ENCODE data around the gene NCBP2.
A peak's percentile ranks its signal among the peaks of the same experiment; 100 is the strongest.

The NCBP2 gene

DNA sequence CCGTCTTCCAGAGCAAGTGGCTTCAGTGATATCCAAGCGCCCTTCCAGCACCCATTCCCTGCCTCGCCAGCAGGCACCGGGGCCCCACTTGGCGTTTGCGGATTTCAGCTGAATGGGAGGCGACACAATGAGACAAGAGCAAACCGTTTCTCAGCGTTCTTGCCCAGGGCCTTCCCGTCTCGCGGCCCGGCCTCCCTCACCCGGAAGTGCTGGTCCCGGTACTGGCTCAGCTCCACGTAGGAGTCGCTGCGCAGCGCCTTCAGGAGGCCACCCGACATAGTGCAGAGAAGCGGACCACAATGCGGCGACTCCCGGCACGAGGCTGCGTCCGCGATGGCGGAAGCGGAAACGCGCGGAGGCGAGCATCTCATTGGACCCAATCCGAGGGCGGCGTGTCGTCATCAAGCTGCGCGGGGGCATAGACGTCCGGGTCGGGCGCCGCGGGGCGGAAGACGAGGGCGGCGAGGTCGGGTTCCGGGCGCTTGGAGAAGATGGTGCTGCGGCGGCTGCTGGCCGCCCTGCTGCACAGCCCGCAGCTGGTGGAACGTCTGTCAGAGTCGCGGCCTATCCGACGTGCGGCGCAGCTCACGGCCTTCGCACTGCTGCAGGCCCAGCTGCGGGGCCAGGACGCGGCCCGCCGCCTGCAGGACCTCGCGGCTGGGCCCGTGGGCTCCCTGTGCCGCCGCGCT lies at the start of gene NCBP2:
TSS of gene NCBP2 (minus strand) at position 303 of the 689 bp plus-strand sequence. CDS start at position 278, 25 bp downstream.
- peak; percentile 97 for DNase-seq (ENCODE audit: low spot score)

DNA sequence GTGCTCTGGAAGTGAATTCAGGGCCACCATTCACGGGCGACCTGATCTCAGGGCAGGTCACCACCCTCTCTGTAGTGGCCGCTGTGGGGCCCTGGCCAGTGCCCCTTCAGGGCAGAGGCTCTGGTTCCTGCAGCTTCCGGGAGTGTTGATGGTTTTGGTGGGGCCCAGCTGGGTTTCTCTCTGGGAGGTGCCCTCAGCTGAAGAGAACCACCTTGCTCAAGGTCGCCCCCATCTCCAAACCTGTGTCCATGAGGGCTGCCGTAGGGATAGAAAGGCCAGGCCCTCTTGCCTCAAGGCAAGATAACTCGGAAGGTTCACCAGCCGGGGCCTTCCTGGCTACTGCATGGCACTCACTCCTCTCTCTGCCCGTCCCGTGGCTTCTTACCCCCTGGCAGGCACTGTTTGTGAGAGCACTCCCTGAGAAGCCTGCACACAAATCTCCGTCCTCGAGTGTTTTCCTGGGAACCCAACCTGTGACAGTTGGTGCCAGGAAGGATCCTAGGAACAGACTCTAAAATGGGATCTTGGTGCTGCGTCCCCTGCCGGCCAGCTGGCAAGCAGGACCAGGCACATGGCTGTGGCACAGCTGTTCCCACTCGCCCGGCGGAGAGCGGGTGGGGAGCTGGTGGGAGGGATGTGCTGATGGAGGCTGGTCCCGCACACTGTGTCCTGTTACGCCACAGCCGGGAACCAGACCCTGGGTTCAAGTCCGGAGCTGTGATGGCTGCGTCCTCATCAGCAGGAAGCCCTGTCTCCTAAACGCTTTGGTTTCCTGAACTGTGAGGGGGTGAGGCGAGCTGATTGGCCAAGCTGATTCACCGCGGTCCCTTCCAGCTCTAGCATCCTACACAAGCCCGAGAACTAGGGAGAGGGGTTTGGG lies 49.5 kb upstream of the NCBP2 start:
- DNase-seq (ENCODE audit: low spot score) = no peak

DNA sequence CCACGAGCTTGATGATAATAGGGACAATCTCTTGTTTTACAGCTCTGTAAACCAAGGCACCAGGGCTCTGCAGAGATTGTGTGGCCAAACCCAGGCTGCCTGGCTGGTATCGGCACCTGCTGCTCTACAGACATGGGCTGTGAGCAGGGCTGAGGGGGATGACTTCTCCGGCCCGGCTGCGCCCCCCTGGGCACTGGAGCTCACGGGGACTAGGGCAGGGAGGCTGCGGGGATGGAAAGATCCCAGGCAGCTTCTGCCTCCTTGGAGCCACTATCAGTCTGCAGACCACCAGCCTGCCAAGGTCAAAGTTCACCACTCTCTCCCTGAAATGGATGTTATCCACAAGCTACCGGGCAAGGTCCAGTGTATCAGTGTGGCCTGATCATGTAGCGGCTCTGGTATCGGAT lies 48.3 kb upstream of the NCBP2 start:
- DNase-seq (ENCODE audit: low spot score) = no peak

DNA sequence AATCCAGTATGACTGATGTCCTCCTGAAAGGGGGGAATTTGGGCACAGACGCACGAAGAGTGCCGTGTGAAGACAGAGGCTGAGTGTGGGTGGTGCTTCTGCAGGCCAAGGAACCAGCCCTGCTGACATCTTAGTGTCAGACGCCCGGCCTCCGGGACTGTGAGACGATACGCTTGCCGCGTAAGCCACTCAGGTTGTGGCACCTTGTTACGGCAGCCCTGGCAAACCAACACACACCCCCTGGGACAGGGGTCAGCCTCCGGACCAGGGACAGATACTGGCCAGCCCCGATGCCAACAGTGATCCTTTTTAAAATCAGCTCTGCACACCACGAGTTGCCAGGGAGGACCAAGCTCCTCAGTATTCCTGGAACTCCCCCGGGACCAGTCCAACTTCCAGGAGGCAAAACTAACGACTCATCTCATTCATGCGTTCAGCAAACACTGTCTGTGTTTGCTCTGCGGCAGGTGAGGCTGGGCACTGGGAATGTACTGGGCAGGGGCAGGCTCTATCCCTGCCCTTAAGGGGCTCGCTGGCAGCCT lies 47.5 kb upstream of the NCBP2 start:
- no peak for DNase-seq (ENCODE audit: low spot score)

DNA sequence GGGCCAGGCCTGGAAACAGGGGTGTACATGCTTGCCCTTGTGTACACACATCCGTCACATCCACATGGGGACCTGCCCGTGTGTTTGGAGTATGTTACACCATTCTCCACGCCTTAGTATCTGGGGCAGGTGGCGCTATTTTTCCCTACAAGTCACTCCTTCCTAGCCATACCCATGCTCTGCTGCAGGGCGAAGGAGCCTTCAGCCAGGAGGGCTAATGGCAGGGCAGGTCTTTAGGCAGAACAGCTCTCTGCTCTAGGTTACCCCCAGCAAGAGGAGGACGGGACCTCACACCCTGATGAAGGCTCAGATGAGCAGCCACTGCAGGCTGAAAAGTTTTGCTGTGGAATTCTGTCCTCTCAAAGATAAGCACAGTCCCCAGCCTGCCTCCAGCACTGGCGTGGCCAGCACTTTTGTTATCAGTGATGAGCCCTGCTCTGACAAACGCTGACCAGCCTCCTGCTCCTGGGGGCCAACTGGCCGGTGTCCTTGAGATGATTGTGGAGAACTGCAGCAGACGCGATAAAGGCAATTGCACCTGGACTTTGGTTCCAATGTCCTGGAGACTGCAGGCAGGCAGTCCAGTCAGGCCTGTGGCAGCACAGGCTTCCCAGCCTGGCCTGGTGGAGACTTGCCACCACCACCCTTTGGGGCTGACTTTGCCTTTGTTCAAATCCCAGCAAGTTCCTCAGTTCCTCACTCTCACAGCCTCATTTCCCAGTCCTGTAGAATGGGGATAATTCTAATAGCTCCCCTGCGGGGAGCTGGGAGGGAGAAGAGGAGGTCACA lies 46.1 kb upstream of the NCBP2 start:
- DNase-seq (ENCODE audit: low spot score) = no peak

DNA sequence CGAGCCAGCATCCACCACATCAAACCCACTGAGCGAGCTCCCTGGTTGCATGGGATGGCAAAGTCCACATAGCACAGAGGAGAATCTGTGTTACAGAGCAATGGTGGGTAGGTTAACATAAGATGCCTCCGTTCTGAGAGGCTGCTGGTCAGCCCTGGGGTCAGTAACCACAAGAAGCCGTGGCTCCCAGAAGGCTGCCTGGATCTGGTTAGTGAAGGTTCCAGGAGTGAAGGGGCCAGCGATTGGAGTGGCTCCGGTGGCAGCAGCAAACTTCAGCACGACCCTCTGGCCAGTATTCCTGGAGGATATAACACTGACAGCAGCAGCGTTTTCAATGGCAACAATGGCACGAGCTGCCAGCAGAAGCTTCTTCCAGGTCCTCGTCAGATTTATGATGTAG lies 44.7 kb upstream of the NCBP2 start:
- DNase-seq (ENCODE audit: low spot score) = no peak

DNA sequence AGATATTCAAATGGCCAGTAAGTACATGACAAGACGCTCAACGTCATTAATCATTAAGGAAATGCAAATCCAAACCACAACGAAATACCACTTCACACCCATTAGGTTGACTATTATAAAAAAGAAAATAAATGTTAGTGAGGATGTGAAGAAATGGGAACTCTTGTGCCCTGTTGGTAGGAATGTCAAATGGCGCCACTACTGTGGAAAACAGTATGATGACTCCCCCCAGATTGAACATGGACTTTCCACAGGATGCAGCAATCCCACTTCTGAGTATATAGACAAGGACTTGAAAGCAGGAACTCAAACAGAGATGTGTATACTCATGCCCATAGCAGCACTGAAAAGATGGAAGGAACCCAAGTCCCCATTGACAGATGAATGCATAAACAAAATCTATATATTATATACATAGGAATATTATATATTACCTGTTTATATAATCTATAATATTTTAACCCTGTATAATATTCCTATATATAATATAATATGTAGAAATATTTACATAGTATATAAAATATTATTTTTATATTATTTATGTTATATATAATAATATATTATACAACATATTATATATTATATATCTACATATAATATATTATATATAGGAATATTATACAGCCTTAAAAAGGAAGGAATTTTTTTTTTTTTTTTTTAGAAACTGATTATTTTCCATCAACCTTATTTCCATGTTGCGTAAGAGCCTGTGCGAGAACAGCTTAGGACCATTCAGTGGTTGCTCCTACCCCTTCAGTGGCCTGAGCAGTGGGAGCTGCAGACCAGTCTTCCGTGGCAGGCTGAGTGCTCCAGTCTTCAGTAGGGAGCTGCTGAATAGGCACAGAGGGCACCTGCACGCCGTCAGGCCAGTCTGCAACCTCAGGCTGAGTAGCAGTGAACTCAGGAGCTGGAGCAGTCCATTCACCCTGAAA lies 43.9 kb upstream of the NCBP2 start:
- no peak for DNase-seq (ENCODE audit: low spot score)

DNA sequence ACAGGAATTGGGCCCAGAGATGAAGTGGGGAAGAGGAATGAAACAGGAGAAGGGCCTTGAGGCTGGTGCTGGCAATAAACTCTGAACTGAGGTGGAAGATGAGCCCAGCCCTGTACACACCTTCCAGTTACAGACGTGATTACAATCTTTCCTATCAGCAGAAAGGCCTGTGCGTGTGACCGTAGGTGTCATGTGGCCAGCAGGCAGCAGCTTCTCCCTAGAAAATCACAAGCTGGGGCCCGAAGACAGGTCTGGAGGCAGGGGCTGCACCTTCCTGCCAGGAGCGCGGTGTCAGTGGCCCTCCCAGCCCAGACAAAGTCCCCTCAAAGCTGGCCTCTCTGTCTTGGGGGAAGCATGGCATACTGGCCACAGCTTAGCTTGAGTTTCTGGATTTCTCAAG lies 43.0 kb upstream of the NCBP2 start:
- no peak for DNase-seq (ENCODE audit: low spot score)

DNA sequence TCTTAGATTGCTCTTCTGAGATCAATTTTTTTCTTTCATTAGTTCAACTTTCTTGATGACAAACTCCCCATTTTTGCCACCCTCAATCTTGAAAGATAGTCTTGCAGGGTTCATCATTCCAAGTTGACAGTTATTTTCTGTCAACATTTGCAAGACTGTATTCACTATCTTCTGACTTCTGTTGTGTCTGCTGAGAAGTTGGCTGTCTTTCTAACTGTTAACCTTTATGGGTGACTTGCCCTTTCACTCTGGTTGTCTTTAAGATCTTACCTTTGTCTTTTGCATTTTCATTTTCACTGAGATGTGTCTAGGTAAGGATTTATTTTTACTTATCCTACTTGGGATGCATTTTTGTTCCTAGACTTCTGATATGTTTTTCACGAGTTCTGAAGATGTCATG lies 40.9 kb upstream of the NCBP2 start:
- no peak for DNase-seq (ENCODE audit: low spot score)

DNA sequence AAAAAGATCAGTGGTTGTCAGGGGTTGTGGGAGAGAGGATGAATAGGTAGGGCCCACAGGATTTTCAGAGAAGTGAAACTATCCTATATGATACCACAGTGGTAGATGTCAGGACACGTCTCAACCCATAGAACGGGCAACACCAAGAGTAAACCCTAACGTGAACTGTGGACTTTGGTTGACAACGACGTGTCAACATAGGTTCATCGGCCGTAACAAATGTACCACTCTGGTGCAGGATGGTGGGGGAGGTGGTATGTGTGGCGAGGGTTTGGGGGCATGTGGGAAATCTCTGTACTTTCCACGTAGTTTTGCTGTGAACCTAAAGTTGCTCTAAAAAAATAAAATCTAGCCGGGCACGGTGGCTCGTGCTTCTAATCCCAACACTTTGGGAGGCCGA lies 39.3 kb upstream of the NCBP2 start:
- DNase-seq (ENCODE audit: low spot score) = no peak

DNA sequence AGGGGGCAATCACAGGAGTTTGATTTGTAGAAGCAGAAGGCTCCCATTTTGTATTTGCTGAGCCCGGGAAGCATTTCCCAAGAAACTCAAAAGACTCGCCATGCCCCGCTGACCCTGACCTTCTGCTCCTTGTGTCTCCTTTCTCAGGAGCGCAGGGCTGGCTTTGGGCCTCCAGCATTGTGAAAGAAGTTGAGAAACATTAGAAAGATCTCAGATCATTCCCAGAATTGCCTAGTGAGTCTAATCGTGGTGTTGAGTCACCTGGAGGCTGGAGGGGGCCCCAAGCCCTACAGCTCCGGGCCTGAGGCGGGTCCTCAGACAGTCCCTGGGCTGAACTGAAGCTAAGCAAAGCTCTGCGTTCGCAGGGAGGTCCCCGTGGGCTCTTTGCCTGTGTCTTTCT lies 37.2 kb upstream of the NCBP2 start:
- no peak for DNase-seq (ENCODE audit: low spot score)

DNA sequence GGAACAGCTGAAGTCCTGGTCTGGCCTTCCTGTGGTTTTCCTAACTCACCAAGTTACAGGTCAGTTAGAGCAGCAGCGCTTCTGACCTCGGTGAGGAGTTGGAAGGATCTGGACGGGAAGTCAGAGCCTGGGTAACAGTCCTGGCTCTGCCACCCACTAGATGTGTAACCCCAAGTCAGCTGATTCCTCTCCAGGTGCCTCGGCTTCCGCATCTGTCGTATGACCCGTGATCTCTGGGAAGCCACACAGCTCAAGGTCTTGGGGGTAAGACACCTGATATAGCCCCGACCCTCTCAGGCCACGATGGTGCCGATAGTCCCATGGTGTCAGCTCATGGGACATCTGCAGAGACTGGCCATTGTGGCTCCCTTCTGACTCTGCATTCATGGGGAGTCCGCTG lies 34.6 kb upstream of the NCBP2 start:
- DNase-seq (ENCODE audit: low spot score) = no peak

DNA sequence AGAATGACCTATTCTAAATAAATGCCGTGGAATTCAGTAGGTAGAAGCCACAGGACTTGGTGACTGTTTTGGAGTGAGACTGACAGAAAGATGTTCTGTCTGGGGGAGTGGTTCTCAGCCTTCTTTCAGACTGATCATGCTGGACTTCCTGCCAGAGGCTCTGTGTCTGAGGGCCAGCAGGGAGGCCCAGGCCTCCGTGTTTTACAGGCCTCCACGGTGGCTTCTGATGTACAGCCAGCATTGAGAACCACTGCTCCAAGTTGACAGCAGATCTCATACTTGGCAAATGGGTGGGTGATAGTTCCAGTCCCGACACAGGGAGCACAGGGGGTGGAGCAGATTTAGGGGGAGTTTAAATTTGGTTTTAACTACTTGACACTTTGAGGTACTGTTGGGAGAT lies 33.0 kb upstream of the NCBP2 start:
- DNase-seq (ENCODE audit: low spot score) = no peak

DNA sequence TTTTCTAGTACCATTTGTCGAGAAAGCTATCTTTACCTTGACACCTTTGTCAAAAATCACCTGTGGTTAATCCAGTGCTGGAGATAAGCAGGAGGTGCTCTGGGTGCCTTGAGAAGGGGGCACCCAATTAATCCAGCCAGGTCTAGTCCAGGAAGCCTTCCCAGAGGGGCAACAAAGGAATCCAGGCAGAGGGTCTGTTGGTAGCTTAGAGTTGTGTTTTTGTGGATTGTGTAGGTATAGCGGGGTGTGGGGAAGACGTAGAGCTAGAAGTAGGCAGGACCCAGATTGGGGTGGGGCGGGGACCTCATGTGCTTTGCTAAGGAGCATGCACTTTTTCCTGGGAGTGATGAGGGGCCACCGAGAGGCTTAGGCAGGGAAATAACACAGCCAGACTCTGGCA lies 32.3 kb upstream of the NCBP2 start:
- DNase-seq (ENCODE audit: low spot score) = no peak

DNA sequence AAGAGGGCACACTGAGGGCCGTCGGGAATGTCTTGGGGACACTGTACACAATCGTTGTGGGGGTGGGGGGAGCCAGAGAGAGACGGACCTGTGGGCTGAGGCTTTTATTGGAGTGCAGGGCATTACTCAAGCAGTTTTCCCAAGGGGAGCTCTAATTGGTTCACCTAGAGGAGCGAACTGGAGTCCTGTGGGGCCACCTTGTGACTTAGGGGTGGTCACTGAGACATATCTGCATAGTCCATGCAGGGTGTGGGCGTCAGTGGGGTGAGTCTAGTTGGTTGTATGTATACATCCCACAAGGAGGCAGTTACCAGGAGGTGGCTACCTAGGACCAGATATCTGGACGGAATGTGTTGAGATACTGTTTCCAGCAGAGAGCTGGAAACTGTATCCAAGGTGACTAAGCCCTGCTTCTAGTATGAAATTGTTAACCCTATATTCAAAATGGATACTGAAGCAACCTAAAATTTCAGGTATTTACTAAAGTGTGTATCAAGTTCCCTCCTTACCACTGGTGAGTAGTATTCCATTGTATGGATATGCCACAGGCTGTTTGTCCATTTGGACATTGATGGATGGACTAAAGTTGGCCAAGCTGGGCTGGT lies 28.9 kb upstream of the NCBP2 start:
- DNase-seq (ENCODE audit: low spot score) = no peak

DNA sequence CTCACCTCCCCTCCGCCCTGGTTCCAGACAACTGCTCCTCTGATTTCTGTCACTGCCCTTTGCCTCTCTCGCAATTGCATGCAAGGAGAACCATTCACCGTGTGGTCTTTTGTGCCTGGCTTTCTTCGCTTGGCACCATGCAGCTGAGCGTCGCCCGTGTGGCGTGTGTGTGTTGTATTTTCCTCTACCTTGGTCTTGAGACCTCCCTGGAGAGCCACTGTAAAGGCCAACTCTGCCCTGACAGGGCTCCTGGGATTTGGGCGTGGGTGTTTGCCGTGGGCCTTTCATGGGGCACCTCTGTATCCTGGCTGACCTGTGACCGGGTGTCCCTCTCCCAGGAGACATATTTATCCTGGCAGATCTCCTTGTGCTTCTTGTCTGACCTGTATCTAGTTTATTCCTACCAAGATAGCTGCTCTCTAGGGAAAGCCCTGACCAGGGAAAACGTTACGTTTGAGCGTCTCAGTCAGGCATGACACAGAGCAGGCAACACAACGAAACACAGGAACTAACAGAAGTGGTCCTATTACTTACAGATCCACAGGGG lies 28.3 kb upstream of the NCBP2 start:
- no peak for DNase-seq (ENCODE audit: low spot score)

DNA sequence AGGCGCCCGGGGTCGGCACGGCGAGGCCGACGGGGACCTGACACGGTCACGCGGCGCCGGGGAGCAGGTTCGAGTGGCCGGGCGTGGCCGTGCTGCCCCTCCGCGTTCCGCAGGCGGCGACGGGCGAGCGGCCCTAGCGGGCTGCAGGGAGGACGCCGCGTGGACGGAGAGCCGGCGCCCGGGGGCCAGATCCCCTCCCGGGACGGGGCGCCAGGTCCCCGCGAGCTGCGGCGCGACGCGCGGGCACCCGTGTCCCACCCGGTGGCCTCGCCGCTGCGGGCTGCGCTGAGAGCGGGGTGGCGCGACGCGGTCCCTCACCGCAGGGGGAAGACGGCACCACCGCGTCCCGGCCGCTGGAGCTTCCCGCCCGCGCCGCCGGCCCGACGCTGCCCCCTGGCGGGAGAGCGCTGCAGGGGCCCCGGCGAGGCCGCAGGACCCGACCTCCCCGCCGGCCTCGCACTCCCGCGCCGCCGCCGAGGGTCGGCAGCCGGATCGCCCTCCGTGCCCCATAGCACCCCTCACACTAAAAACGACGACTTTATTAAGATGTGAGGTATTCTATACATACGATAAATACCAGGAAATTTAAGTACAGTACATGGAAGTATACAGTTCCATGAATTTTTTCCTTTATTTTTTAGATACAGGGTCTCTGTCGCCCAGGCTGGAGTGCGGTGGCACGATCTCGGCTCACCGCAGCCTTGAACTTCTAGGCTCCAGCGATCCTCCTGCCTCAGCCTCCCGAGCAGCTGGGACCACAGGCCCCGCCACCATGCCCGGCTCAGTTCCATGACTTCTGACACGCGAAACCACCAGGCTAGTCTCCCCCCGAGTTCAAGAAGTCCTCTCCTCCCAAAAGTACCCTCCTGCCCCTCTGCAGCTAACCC lies 27.6 kb upstream of the NCBP2 start:
- DNase-seq (ENCODE audit: low spot score) = peak; percentile 93

DNA sequence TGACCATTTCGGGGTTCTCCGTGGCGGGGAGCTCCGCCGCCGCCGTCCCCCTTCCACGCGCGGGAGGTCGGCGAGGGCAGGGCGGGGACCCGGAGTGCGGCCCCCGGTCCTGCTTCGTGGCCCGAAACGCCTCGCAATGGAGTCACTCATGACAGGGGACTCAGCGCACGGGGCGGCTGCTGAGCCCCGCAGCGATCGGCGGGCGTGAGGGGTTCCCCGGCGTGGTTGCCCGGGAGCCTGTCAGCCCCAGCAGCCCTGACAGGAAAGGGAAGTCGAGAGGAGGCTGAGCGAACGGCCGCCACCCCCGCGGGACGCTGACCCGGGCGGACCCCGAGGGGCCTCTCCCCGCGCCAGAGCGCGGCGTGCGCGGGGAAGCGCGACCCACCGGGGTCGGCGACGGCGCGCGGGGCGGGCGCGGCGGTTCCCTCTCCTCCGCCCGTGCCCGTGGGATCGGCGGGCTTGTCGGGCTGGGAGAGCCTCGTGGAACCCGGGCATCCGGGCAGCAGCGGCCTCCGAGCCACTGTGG lies 26.9 kb upstream of the NCBP2 start:
- peak; percentile 58 for DNase-seq (ENCODE audit: low spot score)
